Measurements from ENCODE around the gene ERICH3.

Gene ERICH3

DNA sequence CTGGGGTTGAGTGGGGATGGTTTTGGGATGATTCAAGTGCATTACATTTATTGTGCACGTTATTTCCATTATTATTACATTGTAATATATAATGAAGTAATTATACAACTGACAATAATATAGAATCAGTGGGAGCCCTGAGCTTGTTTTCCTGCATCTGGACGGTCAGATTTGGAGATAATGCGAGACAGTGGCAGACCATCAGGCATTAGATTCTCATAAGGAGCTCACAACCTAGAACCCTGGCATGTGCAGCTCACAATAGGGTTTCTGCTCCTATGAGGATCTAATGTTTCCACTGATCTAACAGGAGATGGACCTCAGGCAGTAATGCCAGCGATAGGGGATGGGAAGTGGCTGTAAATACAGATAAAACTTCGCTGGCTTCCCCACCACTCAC lies 83.3 kb downstream of the ERICH3 start:
- no peak for ATAC-seq

DNA sequence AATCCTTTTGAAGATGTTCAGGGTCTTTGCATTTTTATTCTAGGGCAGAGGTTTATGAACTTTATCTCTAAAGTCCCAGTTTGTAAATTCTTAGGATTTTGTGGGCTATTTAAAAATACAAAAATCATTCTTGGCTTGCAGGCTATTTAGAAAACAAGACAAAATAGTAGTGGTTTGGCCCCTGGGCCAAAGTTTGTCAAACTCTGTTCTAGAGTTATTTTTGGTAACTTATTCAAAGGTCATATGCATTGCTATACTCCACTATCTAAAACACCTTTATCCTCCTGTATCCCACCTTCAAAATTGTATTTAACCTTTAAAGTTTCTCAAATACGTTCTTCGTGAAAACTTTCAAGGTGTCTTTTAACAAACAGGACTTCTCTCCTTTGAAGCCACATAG lies 85.7 kb downstream of the ERICH3 start:
- no peak for ATAC-seq

DNA sequence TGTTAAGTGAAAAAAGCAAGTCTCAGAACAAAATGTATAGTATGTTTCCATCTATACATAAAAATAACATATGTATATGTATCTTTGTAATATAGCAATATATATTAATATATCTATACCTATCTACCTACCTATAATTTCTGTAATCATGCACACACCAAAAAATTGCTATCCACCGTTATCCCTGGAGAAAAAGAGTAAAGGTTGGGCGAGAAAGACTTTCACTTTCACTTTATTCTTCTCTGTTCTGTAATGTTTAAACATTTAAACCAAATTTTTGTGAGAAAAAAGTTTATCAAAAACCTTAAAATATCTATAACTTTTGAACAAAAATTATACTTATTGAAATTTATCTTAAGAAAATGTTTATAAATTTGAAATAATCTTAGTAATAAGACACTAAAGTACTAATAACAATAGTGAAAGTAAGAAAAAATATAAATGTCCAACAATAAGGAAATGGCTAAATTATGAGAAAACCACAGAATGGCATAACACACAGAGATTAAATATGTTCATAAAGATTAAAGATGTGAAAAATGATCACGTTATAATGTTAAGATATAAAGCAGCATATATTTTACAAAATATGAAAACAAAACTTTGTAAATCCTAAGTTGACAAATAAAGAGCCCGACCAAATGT lies 87.2 kb downstream of the ERICH3 start:
- ATAC-seq, result no peak

DNA sequence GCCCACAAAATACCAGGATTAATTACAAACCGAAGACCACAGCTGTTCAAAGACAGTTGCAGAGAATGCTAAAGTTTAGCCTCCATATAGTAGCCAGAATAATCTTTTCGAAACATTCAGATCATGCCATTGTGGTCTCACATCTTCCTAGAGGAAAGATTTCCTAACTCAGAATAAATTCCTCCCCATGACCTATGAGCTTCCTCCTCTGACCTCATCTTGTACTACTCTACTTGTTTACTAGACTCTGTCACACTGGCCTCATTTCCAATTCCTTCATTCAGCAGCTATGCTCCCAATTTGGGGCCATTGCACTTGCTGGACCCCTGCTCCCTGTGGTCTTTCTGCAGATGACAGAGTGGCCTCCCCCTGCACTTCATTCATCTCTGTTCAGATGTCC lies 89.4 kb downstream of the ERICH3 start:
- no peak for ATAC-seq

DNA sequence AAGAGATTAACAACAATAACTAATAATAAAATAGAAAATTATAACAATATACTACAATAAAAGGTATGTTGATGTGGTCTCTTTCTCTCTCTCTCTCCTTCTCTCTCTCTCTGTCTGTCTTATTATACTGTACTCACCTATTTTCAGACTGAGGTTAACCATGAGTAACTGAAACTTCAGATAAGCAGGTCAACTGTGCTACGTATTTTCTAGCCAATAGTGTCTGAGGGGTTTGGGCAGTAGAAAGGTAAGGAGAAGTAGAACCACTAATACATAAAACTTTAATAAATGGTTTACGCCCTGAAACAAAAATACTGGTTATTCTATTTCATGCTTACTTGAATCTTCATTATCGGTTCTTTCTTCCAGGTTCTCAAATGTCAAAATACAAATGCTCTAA lies 90.2 kb downstream of the ERICH3 start:
- ATAC-seq, result no peak

DNA sequence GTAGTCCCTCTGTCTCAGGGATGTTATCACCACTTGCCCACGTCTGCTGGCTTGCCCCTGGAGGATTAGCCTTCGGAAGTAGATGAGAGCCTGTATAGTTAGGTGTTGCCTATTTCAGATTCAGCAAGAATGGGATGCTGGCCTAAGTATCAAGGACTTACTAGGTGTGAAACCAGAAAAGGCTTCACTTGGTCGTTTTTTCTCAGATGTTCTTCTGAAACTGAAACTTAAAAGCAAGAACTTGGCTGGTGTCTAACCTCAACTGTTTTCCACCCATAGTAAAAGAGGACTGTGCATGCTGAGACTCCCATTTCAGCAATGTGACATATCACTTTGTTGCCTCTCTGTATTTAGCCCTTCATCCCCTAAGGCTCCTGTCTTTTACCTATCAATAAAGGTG lies 94.2 kb downstream of the ERICH3 start:
- no peak for ATAC-seq

DNA sequence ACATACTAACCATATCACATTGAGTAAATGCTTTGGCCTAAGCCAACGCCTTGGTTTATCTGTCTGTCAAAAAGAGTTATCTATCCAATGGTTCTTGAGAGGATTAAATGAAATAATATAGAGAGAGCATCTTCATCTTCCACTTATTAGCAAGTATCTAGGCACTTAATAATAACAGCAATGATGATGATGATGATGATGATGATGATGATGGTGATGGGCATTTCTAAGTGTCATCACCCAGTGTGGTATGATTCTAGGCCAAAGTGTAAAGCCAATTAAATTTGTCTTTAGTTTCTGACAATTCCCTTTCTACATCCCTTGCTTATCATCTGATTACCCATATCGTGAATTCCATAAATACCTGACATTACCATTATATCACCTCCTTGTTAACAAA lies 95.5 kb downstream of the ERICH3 start:
- no peak for ATAC-seq

DNA sequence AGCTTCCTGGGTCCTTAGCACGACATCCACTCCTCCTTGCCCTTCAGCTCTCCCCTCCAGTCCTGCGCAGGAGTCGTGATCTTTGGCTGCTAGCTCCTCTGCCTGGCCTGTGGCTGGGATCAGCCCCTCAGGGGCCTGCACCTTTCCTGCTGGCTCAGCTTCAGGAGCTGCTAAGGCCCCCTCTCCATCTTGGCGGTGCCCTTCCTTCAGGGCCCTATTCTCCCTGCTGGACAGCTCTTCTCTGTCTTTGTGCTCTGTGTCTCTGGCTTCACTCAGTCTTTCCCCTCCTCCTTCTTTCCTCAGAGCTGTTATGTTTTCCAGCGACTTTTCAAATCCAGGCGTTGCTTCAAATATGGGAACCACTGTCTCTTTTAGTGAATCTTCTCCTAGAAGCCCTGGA lies 101.7 kb downstream of the ERICH3 start:
- ATAC-seq, result no peak

DNA sequence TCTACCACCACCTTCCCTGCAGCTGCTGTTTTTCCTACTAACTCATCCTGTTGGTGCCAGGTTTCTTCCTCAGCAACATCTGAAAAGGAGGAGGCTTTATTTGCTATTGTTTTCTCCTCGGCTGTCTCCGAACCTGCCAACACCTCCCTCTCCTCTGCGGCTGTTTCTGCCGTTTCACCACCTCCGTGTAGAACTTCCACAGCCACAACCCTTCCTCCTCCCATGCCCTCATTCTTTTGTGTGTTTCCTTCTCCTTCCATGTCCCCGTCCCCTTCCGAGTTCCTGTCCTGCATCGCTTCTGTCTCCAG lies 102.1 kb downstream of the ERICH3 start:
- no peak for ATAC-seq

DNA sequence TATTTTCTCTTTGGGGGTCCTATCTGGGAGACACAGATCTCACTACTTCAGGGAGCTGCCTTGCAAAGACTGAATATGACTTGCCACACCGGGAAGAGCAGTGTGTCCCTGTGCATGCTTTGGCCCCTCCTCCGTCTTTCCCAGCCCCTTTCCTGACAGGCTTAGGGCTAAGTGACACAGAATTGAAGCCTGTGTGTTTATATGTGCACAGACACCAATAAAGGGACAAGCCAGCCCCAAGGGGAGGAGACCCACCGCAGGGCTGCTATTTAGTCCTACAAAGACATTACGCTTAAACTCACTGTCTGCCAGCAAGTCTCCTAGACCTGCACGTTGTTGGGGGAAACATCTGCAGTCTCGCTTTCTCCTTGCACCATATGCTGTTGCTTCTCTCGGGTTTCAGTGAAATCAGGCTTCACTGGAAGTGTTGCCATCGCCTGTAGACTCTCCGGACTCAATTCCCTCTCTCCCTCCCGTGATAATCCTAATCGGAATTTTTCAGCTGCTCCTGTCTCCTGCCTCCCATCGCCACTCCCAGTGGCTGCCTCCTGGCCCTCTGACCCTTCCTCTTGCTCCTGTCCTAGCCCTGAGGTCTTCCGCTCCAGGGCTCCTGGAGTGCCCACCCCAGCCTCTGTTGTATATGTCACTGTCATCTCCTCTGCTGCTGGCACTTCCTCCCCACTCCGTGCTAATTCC lies 102.6 kb downstream of the ERICH3 start:
- ATAC-seq, result no peak

DNA sequence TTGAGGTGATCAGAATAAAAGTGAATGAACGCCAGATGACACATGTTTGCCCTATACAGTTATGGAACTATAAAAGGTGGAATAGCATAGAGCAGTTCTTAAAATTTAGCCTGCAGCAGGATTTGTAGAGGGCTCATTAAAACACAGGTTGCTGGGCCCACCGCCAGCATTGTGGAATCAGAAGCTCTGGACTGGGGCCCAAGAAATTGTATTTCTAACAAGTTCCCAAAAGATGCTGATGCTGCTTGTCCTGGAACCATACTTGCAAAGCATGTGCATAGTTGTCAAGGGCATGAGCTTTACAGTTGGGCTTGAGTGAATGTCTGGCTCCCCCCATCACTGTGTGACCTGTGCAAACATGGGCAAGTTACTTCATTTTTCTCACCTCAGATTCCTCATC lies 123.7 kb downstream of the ERICH3 start:
- no peak for ATAC-seq

DNA sequence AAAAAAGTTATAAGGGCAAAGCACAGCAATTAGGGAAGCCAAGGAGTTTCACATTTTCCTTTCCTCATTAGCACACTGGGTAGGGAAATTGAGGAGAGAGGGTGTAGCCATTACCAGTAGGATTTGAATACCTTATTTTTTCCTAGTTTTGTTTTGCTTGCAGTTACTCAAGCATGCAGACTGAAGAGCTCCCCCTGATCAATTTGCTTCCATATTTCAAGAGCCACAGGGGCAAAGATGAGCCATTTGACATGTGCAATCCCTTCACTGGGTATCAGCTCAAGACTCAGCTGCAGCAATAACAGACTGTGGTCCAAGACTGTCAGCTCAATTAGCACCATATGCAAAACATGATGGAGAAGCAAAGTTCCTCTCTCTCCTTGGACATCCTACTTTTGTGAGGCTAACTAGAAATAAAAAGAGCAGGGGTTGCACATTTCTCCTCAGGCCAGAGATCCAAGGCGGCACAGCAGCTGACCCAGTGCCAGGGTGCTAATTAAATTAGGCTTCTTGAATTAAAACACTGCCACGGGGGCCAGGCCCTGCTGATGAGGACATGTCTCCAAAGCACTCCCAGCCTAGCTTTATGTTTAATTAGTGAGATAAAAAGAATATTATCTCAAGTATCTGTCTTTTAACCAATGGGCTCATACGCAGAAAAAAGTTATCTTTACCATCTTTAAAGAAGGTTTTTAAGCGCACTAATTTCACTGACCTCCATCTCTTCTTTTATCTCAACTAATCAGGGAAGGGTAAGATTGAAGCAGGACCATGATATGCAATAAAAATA lies 124.4 kb downstream of the ERICH3 start:
- no peak for ATAC-seq

DNA sequence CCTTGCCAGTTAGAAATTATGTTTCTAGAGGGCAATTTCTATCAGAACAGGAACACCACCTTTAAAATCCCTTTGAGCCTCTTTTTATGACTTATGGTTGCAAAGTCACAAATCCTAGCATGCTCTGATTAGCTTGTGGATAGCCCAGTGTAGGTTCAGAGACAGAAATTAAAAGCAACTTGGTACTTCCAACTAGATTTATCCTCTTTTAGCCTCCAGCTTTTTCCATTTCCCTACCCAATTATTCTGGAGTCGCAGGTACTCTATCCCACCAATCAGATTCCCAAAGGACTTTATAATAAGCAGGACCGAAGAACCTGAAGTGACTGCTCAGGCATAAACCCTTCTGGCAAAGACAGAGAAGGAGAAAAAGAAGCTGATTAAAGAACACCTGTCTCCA lies 127.8 kb downstream of the ERICH3 start:
- no peak for ATAC-seq

DNA sequence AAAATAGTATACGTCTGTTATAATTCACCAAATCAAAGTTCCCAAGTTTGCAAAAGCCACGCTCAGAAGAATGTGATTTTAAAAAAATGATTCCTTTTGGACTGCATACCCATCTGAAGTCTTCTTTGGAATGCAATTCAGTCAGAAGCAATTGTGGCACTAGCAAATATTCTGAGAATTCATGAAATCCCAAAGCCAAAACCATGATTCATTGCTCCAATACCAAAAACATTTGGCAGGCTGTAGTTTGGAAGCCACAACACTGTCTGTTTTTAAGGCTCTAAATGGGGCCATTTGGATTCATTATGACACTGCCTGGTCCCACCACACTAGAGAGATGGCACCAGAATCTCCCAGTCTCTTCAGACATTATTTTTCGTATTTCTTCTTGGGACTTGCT lies 139.4 kb downstream of the ERICH3 start:
- ATAC-seq, result no peak

DNA sequence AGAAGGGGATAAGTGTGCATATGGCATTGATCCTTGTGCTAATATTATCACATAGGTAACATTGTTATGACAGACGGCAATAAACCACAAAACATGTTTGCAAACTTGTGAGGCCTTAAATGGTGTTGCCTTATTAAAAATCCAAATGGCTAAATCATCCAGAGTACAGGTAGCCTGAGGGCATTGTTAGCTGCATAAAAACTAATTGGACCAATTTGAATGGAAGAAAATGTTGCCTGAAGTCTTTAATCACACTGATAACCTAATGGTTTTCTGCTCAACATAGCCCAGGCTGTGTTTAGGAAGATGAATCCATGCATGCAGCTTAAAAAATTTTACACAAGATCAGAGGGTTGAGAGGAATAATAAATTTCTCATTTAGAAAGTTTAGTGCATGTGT lies 141.8 kb downstream of the ERICH3 start:
- ATAC-seq, result no peak

DNA sequence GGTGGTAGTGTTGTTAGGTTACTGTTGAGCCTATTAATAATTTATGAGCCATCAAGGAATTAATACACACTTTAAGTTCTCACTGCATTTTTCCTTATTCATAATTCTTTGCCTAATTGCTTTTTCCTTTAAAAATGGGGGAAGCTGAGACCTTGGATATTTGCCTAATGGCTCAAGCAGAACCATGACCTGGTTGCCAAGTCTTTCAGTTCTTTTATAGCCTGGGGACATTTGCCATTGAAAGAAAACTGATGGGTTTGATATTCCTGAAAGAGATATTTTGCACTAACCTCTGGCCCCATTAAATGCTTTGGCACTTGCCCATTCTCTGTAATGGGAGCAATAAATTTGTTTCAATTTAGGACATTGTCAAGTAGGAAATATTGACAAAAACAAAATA lies 142.7 kb downstream of the ERICH3 start:
- ATAC-seq, result no peak

DNA sequence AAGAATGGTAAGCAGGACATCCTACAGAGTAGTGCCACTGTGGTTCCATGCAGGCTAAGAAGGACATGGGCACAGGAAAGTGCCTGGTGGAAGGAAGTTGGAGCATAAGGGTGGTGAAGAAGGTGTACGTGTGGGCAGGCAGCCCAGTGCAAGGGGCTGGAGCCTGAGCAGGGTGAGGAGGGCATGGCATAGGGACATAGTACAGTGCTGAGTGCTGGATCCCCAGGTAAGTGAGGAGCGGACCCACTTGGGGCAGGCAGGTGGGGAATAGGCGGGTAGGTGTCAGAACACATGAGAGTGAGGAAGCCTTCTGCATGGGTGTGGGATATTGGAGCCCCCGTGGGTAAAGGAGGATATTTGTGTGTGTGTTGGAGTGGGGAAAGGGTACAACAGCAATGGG lies 145.5 kb downstream of the ERICH3 start:
- no peak for ATAC-seq

DNA sequence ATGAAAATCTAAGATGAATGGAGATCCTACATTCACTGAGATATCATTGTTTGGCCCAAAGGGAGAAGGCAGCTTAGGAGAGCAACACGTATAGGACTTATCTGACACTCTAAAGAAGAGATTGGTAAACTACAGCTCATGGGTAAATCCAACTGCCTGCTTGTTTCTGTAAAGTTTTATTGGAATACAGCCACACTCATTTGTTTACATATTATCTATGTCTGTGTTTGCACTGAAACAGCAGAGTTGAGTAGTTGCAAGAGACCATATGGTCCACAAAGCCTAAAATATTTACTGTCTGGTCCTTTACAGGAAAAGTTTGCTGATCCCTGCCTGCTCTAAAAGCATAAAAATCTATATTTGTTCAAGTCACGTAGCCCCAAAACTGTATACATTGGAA lies 146.9 kb downstream of the ERICH3 start:
- no peak for ATAC-seq

DNA sequence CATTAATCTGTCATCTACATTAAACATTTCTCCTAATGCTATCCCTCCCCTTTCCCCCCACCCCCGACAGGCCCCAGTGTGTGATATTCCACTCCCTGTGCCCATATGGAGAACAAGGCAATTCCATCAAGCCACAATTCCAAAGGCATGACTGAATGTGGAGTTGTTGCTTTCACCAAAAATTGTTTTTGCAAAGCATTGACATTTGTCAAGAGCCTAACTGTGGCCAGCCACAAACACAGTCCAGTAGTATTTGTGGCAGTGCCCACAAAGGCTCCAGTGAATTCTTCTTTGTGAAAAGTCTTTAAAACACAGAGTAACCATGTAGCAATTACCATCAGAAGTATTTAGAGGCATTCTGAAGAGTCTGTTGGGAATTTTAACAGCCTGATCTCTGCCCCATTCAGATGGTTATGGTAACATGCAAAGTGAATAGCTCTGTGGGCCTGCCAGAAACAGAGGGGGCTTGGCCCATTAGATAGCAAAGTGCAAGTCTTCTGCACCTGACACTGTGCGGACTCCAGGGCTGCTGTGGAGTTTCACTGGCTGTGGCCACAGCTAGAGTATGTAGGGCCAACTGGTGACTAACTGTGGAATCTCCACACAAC lies 149.6 kb downstream of the ERICH3 start:
- no peak for ATAC-seq

DNA sequence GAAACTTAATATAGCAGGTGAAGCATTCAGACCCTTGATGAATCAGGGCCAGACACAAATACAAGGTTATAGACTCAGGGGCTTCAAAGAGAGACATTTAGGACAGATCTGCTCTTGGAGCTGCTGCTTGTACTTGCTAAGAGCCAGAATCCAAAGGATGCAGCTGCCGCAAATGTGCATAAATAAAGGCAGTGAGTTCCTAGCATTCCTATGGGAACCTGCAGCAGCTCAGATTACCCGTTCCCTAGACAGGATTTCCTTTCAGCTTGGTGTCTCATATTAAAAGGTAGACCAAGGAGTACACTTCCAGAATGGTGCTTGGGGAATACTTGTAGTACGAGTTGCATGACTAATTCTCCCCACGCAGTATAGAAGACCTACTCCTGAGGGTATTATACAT lies 151.4 kb downstream of the ERICH3 start:
- no peak for ATAC-seq
